Activated T-helper 2 cell treated with anti-CD3 and anti-CD28 coated beads, Interferon-gamma antibody, Interleukin-2, Interleukin-4, amounts not matched to agents 10 μg/mL and 5 μg/mL and 100 μg/mL, durations not matched to agents 14 hours and 24 hours and 36 hours (primary cell): ENCODE measurements around the gene NFATC2. TPM values are rescaled to one million over a fixed set of nuclear protein-coding genes. Genes with fewer than 3 reads are reported as not detected.

Source experiments
- DNase-seq: peaks from one replicate; pipeline ENCODE4 v3.0.0; 2021; ENCODE audit warnings: low spot score
- H3K27ac Mint-ChIP-seq: one replicate; pipeline ENCODE4 v1.8.0; 2021; ENCODE audit warnings: mixed read lengths
- H3K27me3 Mint-ChIP-seq: one replicate; pipeline ENCODE4 v1.8.0; 2021; ENCODE audit warnings: low read depth, mixed read lengths
- H3K36me3 Mint-ChIP-seq: one replicate; pipeline ENCODE4 v1.8.0; 2021; ENCODE audit warnings: low read depth, mixed read lengths
- H3K4me1 Mint-ChIP-seq: one replicate; pipeline ENCODE4 v1.8.0; 2021; ENCODE audit warnings: low read depth, mixed read lengths
- H3K4me3 Mint-ChIP-seq: one replicate; pipeline ENCODE4 v1.8.0; 2021; ENCODE audit warnings: low read depth, mild to moderate bottlenecking, moderate library complexity, mixed read lengths
- H3K9me3 Mint-ChIP-seq: one replicate; pipeline ENCODE4 v1.8.0; 2021; ENCODE audit warnings: mixed read lengths
- intact Hi-C: fragments of 100-400 bp; cut with micrococcal nuclease; formaldehyde crosslinking; loops from one replicate; pipeline ENCODE4 v1.15.1; 2023
- total RNA-seq: library from RNA; stranded (reverse); gene quantifications from 2 replicates; pipeline ENCODE4 v1.2.3, GENCODE V29; 2022

NFATC2 gene
- total RNA-seq, 1 donor from 2014 or later, result 67.1 TPM

GRCh38 chr20:51514249-51514648, 28.3 kb downstream of the NFATC2 start:
- intact Hi-C loops, result loop anchor here (5.0 kb wide), 1 partner anchor 42 kb away; no protein-coding TSS in a partner anchor
- H3K27me3 Mint-ChIP-seq, result no peaks in the 10 kb centered on the region
- H3K9me3 Mint-ChIP-seq, result no peaks in the 10 kb centered on the region
- DNase-seq, result no peak
- peaks cover 66% of the 10 kb centered on the region for H3K4me1 Mint-ChIP-seq
- H3K27ac Mint-ChIP-seq, result peak overlapping the region; percentile 19
- H3K4me3 Mint-ChIP-seq, result no peak overlapping the region
- H3K36me3 Mint-ChIP-seq, result peaks cover 88% of the 10 kb centered on the region

- no peak overlapping the region for H3K4me3 Mint-ChIP-seq
- peaks cover 72% of the 10 kb centered on the region for H3K4me1 Mint-ChIP-seq
- intact Hi-C loops, result loop anchor here (5.0 kb wide), 1 partner anchor 41 kb away; no protein-coding TSS in a partner anchor
- no peak overlapping the region for H3K27ac Mint-ChIP-seq
- no peaks in the 10 kb centered on the region for H3K27me3 Mint-ChIP-seq
- H3K36me3 Mint-ChIP-seq, result peaks cover 90% of the 10 kb centered on the region
- H3K9me3 Mint-ChIP-seq, result no peaks in the 10 kb centered on the region
- DNase-seq, result no peak
These were observed 29.0 kb downstream of the NFATC2 start for GRCh38 chr20:51513545-51513944.

- Mint-ChIP-seq H3K27ac (peak overlapping the region; percentile 82), H3K9me3 (no peaks in the 10 kb centered on the region), H3K36me3 (peaks cover 89% of the 10 kb centered on the region), H3K27me3 (no peaks in the 10 kb centered on the region), H3K4me1 (peaks cover 70% of the 10 kb centered on the region), H3K4me3 (no peak overlapping the region)
- DNase-seq, result peak; percentile 28
- intact Hi-C loops, result loop anchor here (1.0 to 5.0 kb wide), 5 partner anchors 12 to 40 kb away; no protein-coding TSS in a partner anchor
These were observed 29.9 kb downstream of the NFATC2 start for GRCh38 chr20:51512645-51513044.

DNA sequence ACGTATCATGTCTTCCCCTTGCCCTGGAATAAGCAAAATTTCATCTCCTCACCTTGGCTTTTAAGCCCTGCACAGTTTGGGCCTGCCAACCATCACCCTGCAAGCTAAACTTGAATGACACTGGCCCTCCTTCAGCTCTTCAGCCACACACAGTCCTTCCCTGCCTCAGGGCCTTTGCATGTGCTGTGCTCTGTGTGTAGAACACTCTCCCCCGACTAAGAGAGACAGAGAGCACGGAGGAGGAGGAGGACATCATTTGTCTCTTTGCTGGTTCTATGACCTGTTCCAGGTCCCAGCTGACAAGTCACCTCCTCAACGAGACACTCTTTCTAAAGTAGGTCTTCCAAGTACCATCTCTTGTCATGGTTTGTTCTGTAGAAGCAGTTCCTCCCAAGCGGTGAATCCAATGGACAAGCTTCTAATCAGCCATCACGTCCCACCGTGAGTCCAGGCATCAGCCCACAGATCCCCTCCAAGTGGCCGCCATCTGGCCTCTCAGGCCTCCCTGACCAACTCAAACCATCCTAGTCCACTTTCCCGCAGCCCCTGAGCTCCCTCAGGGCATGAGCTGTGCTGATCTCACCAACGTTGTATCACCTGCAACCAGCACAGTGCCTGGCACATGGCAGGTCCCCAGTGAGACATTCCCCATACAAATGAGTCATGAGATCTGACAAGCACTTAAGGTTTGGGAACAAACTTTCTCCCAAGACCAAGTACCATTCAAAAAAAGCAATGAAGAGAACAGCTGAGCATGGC, 30.5 kb downstream of the NFATC2 start:
- intact Hi-C loops, result loop anchor here (1.0 to 5.0 kb wide), 5 partner anchors 12 to 40 kb away; no protein-coding TSS in a partner anchor
- DNase-seq, result no peak
- Mint-ChIP-seq H3K4me3 (peak overlapping the region; percentile 28), H3K27me3 (no peaks in the 10 kb centered on the region), H3K4me1 (peaks cover 71% of the 10 kb centered on the region), H3K36me3 (peaks cover 89% of the 10 kb centered on the region), H3K9me3 (no peaks in the 10 kb centered on the region), H3K27ac (peak overlapping the region; percentile 82)

DNA sequence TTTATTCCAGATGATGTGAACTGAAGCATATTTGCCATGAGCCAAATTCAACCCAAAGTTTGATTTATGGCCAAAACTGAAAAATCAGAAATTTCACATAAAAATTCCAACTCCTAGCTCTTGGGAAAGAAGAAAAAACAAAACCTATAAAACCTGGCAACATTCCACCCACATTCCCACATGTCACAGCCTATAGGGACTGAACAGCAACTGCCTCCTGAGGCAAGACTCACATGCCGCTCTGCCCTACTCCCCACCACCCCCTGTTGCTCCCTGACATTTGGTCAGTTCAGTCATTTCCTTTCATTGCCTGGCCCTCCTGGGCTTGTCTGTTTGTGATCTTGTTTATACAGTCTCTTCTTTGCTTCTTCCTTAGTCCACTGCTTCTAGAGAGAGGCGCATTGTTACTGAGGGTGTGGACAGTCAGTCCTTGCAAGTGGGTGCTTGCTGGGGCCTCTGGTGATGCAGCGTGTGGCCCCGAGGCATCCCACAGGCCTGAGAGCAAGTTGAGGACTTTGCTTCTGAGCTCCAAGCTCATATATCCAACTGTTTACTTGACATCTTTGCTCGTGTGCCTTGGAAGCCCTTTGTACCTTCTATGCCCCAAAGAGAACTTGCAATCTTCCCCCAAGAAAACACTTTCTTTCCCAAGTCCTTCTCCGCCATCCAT, 31.4 kb downstream of the NFATC2 start:
- Mint-ChIP-seq H3K4me1 (peaks cover 63% of the 10 kb centered on the region), H3K27me3 (no peaks in the 10 kb centered on the region), H3K27ac (peak overlapping the region; percentile 82), H3K36me3 (peaks cover 86% of the 10 kb centered on the region), H3K4me3 (no peak overlapping the region), H3K9me3 (no peaks in the 10 kb centered on the region)
- intact Hi-C loops, result loop anchor here (5.0 kb wide), 1 partner anchor 39 kb away; no protein-coding TSS in a partner anchor
- no peak for DNase-seq

DNA sequence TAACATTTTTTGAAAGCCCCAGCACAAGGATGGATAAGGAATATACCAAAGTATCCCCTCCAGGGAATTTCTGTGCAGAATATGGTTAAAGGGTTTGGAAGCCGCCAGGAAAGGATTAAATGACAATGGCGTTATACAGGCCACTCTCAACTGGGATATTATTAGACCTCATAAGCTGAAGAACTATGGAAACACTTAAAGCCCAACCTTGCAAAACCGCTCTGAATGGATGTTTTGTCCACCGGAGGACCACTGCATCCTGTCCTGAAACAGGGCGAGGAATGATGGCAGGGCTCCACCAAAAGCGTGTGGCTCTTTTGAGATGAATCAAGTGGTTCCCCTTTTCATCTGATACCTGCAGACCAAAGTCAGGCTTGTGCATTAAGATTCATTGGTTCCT, 32.4 kb downstream of the NFATC2 start:
- no peaks in the 10 kb centered on the region for H3K9me3 Mint-ChIP-seq
- peaks cover 87% of the 10 kb centered on the region for H3K36me3 Mint-ChIP-seq
- no peaks in the 10 kb centered on the region for H3K27me3 Mint-ChIP-seq
- H3K4me1 Mint-ChIP-seq, result peaks cover 63% of the 10 kb centered on the region
- no peak overlapping the region for H3K27ac Mint-ChIP-seq
- no peak overlapping the region for H3K4me3 Mint-ChIP-seq
- no peak for DNase-seq
- intact Hi-C loops, result loop anchor here (5.0 kb wide), 1 partner anchor 38 kb away; no protein-coding TSS in a partner anchor

GRCh38 chr20:51509208-51509607, 33.3 kb downstream of the NFATC2 start:
- H3K36me3 Mint-ChIP-seq, result peaks cover 84% of the 10 kb centered on the region
- H3K27ac Mint-ChIP-seq, result peak overlapping the region; percentile 34
- H3K9me3 Mint-ChIP-seq, result no peaks in the 10 kb centered on the region
- no peak for DNase-seq
- no peak overlapping the region for H3K4me3 Mint-ChIP-seq
- H3K4me1 Mint-ChIP-seq, result peaks cover 61% of the 10 kb centered on the region
- H3K27me3 Mint-ChIP-seq, result no peaks in the 10 kb centered on the region
- intact Hi-C loops, result no loop called here

DNA sequence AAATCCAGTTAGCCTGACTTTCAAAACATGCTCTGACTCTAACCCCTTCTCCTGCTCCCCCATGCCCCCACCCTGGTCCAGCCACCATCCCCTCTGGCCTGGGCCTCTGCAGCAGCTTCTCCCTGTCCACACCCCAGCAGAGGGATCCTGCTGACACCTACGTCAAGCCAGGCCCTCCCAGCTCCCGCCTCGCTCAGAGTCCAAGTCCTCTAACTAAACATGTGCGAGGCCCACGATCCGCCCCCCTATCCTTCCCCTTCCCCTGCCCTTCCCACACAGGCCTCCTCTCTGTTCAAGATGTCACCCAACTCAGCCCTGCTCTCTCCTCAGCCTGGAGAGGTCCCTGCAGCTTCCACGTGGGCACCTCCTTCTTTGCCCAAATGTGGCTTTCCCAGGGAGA, 33.7 kb downstream of the NFATC2 start:
- peaks cover 81% of the 10 kb centered on the region for H3K36me3 Mint-ChIP-seq
- peaks cover 57% of the 10 kb centered on the region for H3K4me1 Mint-ChIP-seq
- H3K4me3 Mint-ChIP-seq, result no peak overlapping the region
- no peaks in the 10 kb centered on the region for H3K27me3 Mint-ChIP-seq
- intact Hi-C loops, result no loop called here
- H3K27ac Mint-ChIP-seq, result no peak overlapping the region
- no peak for DNase-seq
- H3K9me3 Mint-ChIP-seq, result no peaks in the 10 kb centered on the region

- Mint-ChIP-seq H3K27ac (peak overlapping the region; percentile 31), H3K9me3 (no peaks in the 10 kb centered on the region), H3K4me3 (no peak overlapping the region), H3K27me3 (no peaks in the 10 kb centered on the region), H3K36me3 (peaks cover 80% of the 10 kb centered on the region), H3K4me1 (peaks cover 52% of the 10 kb centered on the region)
- intact Hi-C loops, result no loop called here
- DNase-seq, result no peak
These were observed 34.4 kb downstream of the NFATC2 start for GRCh38 chr20:51508158-51508557.

GRCh38 chr20:51507216-51508036, 35.1 kb downstream of the NFATC2 start:
- intact Hi-C loops, result no loop called here
- Mint-ChIP-seq H3K36me3 (peaks cover 81% of the 10 kb centered on the region), H3K27ac (no peak overlapping the region), H3K4me3 (no peak overlapping the region), H3K4me1 (peaks cover 51% of the 10 kb centered on the region), H3K27me3 (no peaks in the 10 kb centered on the region), H3K9me3 (no peaks in the 10 kb centered on the region)
- no peak for DNase-seq

GRCh38 chr20:51506527-51507215, 35.8 kb downstream of the NFATC2 start:
- H3K27me3 Mint-ChIP-seq, result no peaks in the 10 kb centered on the region
- no peaks in the 10 kb centered on the region for H3K9me3 Mint-ChIP-seq
- DNase-seq, result no peak
- intact Hi-C loops, result no loop called here
- H3K4me1 Mint-ChIP-seq, result peaks cover 47% of the 10 kb centered on the region
- H3K36me3 Mint-ChIP-seq, result peaks cover 76% of the 10 kb centered on the region
- no peak overlapping the region for H3K4me3 Mint-ChIP-seq
- H3K27ac Mint-ChIP-seq, result no peak overlapping the region

- Mint-ChIP-seq H3K27ac (no peak overlapping the region), H3K36me3 (peaks cover 69% of the 10 kb centered on the region), H3K4me3 (no peak overlapping the region), H3K9me3 (no peaks in the 10 kb centered on the region), H3K27me3 (no peaks in the 10 kb centered on the region), H3K4me1 (peaks cover 47% of the 10 kb centered on the region)
- intact Hi-C loops, result no loop called here
- no peak for DNase-seq
These were observed 37.0 kb downstream of the NFATC2 start for GRCh38 chr20:51505566-51505965.
